Endometrium (tissue), 2 donors: ENCODE data around the gene CBLN1.
"Not testable (repeated sequence)": the region's sequence is repeated elsewhere in the genome, so short reads cannot be mapped to it uniquely, and the experiment has no call there.

Experiments used
- FAIRE-seq: peaks from 2 replicates; lab custom pipeline; 2012; peaks lifted over from hg19 to GRCh38; lab: Jason Lieb, UNC
- donor health status: control.
- donor health status: control.

CBLN1 gene

DNA sequence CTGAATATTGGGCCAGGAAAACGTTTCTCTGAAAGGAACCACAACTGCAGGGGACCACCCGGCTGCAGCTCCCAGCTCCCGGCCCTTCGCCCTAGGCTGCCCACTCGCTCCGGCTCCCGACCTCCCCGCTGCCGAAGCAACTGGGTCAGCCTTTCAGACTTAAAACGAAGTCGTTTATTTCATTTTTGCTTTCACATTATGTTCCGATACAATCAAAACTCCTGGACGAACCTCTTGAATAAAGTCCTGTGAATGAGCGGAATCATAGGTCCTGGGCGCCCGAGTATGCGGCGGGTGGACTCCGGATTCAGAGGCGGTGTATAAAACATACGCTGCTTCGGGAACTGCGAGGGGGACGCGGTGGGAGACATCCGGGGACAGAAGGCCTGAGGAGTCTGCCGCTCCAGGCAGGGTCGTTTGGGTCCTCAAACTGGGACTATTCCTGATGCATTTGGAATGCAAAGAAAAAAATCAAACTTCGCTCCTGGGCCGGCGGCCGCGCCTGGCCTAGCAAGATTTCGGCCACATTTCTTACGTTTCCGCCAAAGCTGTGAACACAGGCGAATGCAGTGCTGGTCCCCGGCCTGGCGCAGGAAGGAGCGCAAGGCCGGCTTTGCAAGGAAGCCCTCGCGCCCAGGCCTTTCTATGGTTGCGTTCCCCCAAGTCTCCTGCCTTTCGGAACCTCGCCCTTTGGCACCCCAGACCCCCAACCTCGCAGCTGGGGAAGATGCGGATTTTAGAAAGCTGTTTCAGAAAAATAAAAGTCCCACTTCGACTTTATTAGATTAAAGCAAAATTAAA is 3.7 kb downstream of the CBLN1 start:
- no peak for FAIRE-seq

DNA sequence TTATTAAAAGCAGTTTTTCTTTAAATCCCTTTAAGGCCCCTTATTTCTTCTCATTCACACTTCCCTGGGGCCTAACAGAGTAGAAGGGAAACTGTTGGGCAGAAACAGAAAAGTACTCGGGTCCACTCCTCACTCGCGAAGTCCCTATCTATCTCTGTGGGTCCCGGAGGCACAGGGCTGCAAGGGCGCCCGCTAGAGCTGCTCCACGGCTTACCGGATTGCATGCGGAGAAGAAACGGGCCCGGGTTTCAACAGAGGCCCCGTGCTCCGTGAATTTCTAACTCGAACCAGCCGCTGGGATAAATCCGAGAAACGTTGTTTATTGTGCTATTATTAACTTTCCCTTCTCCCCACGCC is 4.3 kb downstream of the CBLN1 start:
- no peak for FAIRE-seq

GRCh38 chr16:49276646-49277385 is 4.8 kb downstream of the CBLN1 start:
- no peak for FAIRE-seq

DNA sequence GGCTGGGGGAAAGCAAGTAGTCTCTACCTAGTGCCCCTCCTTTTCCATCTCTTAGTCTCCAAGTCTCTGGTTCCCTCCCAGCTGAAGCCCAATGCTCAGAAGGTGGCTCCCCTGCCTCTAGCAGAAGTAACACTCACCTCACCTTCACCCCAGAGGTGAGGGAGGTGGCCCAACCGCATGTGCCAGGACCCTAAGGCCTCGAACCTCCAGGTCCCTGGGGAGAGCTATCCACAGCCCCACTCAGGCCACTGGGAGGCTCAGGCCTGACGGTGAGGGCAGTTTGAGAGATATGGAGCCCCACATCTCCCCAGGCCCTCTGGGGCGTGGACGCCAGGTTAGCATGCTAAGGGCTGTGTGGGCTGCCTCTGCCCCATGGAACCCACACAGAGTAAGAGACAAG is 5.8 kb downstream of the CBLN1 start:
- no peak for FAIRE-seq

DNA sequence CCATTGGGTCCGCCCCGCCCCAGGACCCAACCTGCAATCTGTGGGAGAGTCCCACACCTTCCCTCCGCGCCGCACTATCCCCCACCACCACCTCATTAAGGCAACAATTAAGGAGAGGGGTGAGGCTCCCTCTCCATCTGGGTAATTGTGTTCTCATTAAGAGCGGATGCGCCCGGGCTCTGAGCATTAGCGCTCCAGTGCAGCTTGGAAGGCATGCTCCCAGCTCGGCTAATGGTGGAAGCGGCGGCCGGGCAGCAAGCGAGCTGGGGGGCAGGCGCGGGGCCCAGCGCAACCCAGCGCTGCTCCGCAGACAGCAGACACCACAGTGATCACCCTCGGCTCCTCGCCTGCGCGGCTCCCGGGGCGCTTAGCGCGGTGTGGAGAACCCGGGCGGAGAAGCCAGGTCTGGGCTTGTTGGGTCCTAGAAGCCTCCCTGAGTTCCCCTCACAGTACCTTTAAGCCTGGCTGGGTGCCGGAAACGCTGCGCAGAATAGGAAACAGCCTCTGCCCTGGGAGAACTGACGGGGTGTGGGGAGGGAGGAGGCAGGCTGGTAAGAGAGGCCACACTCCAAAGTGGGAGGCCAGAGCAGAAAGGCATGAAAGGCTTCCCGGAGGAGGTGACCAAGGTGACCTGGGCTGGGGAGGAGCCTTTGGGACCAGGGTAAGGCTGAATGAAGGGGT is 6.4 kb downstream of the CBLN1 start:
- FAIRE-seq = no peak

DNA sequence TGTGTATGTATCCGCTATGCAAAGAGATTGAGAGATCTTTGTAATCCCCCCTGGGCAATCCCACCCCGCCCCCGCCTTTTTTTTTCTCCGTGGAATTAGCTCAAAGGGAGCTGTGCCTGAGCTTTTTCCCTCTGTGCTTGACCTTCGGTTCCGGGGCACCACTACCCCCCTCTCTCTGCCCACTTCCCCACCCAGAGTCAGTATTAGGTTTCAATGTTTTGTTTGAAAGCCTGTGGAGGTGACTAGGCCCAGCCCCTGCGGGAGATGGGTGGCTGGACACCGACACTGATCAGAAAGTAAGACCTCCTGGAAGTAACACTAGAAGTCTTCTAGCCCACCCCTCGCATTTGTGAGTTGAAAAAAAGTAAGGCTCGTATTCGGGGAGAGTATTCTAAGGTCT is 7.0 kb downstream of the CBLN1 start:
- FAIRE-seq = no peak

DNA sequence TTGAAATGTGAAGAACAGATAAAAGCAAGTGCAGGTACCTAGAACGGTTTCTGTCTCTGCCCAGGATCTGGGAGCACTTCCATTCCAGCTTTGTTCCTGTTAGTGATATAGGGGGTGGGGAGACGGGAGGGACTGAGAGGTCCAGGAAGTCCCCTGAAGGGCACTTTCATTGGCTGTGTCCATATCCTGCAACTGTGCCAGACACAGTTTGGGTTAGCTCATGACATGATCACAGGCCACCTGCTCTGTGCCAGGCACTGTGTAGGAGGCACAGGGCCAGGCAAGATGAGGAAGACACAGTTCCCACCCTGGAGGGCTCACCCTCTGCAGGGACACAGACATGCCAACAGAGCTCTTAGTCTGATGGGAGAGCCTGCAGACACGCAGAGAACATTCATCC is 7.9 kb downstream of the CBLN1 start:
- no peak for FAIRE-seq

DNA sequence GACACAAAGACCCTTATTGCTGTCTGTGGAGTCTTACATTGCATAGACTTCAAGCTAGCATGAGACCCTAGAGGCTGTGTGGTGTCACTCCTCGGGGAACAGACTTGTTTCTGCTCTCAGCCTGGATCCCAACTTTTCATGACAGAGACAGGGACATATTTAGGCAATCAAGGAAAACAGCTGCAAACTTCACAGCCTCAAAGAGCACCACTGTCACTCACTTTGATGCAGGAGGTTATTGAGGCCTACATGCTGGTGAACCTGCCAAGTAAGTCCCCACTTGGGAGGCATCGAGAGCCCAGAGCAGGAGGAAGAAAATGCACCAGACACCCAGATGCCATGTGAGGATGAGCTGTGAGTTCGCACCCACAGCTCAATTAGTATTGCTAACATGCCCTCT is 10.3 kb downstream of the CBLN1 start:
- FAIRE-seq = no peak

GRCh38 chr16:49269201-49269600 is 12.4 kb downstream of the CBLN1 start:
- FAIRE-seq = no peak

- no peak for FAIRE-seq
Observed at GRCh38 chr16:49268667-49269066, 13.0 kb downstream of the CBLN1 start.

- FAIRE-seq = no peak
Observed at GRCh38 chr16:49262501-49262900, 19.1 kb downstream of the CBLN1 start.

GRCh38 chr16:49261930-49262329 is 19.7 kb downstream of the CBLN1 start:
- FAIRE-seq = no peak

GRCh38 chr16:49260956-49261530 is 20.6 kb downstream of the CBLN1 start:
- FAIRE-seq = no peak

DNA sequence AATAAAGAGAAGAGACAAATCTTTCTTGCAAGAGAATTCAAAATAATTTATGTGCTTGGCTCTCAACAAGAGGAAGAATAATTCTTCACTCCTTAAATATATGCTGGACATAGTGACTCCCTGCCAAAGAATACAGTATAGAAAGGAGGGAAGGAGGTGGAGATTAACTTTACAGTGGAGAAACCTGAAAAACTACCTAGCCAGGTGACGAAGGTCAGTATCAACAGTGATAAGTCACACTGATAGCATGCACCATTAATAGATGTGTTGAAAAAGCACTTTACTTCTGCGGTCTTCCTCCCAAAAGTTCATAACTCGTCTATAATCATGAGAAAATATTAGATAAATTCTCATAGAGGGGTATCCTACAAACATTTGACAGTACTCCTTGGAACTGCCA is 21.4 kb downstream of the CBLN1 start:
- FAIRE-seq = no peak

- no peak for FAIRE-seq
Observed at GRCh38 chr16:49259330-49259729, 22.3 kb downstream of the CBLN1 start.

DNA sequence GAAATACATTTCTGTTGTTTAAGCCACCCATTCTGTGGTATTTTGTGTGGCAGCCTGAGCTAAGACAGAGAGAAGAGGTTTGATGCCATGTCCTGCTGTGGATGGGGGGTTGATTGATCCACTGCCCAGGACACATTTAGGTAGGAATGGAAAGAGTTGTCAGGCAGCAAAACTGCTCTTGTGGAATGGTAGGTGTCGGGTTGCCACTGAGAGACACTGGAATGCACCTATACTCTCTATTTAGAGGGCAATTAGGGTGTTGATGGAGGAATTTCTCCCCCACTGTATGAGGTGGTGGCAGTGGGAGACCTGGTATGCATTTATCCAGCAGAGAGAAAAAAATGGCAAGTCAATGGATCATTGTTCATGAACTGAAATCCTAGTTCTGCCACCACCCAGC is 30.9 kb downstream of the CBLN1 start:
- no peak for FAIRE-seq

DNA sequence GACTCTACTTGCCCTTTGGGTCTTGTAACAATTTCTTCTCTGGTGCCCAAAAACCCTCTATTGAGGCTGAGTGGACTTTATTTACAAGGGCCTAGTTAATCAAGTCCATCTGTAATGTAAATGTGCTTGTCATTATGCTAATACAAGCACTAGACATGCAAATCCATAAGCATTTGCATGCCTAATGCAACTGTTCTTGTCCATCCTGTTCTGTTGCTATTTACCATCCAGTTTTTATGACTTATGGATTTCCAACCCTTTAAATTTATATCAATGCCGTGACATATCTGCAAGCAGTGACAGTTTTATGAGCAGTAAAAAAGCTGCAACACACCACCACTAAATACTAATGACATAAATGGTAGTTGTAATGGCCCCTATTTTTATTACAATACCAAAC is 33.4 kb downstream of the CBLN1 start:
- no peak for FAIRE-seq

GRCh38 chr16:49236216-49236615 is 45.4 kb downstream of the CBLN1 start:
- no peak for FAIRE-seq

- not testable (repeated sequence) for FAIRE-seq
Observed at GRCh38 chr16:49228335-49228734, 53.3 kb downstream of the CBLN1 start.
